GM12878 (cell line): ENCODE data around the gene NINL. TPM values are rescaled to one million over a fixed set of nuclear protein-coding genes. Genes with fewer than 3 reads are reported as not detected.

Experiments
- ATAC-seq: fragments of 200-7000 bp; cut with Tn5 transposase; 3 replicates; pipeline ENCODE4 v1.9.1; 2020; ENCODE audit warnings: mild to moderate bottlenecking, moderate library complexity
- BruUV-seq: library from RNA; stranded (reverse); fragments of 400-500 nt; replicated peaks from 2 replicates; lab custom pipeline; 2021; lab: Mats Ljungman, UMichigan
- CTCF ChIA-PET: fragments of 300-600 bp; sonication (Branson Sonifier 250); formaldehyde crosslinking; extraction: SDS; loops from one replicate; lab custom pipeline; 2021; ENCODE audit warnings: inconsistent platforms; lab: Yijun Ruan, JAX
- POLR2A ChIA-PET: fragments of 350-600 bp; formaldehyde crosslinking; extraction: SDS; loops from one replicate; lab custom pipeline; 2021; ENCODE audit warnings: inconsistent platforms; lab: Charles Lee
- RAD21 ChIA-PET: fragments of 300-600 bp; sonication (Branson Sonifier 250); formaldehyde crosslinking; loops from one replicate; lab custom pipeline; 2023; ENCODE audit warnings: antibody characterized with exemption; ENCODE audit not compliant: unreplicated experiment; lab: Charles Lee
- SMC1A ChIA-PET: fragments of 300-600 bp; sonication (Branson Sonifier 250); formaldehyde crosslinking; loops from one replicate; lab custom pipeline; 2023; ENCODE audit not compliant: unreplicated experiment, uncharacterized antibody; lab: Charles Lee
- DNase-seq: peaks from one replicate; pipeline ENCODE4 v3.0.0-alpha.2; 2011; ENCODE audit warnings: low read depth, low spot score
- FAIRE-seq: peaks from 3 replicates; lab custom pipeline; 2011; peaks lifted over from hg19 to GRCh38; lab: Jason Lieb, UNC
- H2AFZ ChIP-seq: 2 replicates; pipeline ENCODE4 v1.6.0; 2011; ENCODE audit warnings: low read depth, low read length, control low read depth; ENCODE audit not compliant: control insufficient read depth
- H3K27ac ChIP-seq: 2 replicates; pipeline ENCODE4 v1.5.1; 2011; ENCODE audit warnings: control low read depth; ENCODE audit not compliant: control insufficient read depth, insufficient read depth
- H3K27me3 ChIP-seq, 2 experiments: replicated peaks in 1 of 2; 2 replicates each; pipeline versions ENCODE4 v1.6.0 to v1.6.1; 2011; ENCODE audit warnings: low read length in 1 of 2; ENCODE audit not compliant: control insufficient read depth in 2 of 2, insufficient read depth in 2 of 2
- H3K36me3 ChIP-seq, 2 experiments: 2 replicates each; pipeline ENCODE4 v1.5.1; 2011; ENCODE audit warnings: low read length in 1 of 2; ENCODE audit not compliant: control insufficient read depth in 2 of 2, insufficient read depth in 2 of 2
- H3K4me1 ChIP-seq: 2 replicates; pipeline ENCODE4 v1.6.1; 2011; ENCODE audit warnings: mild to moderate bottlenecking, low read length, moderate library complexity, mixed read lengths; ENCODE audit not compliant: control insufficient read depth, insufficient read depth
- H3K4me2 ChIP-seq: 2 replicates; pipeline ENCODE4 v1.6.0; 2011; ENCODE audit warnings: control low read depth; ENCODE audit not compliant: control insufficient read depth, insufficient read depth
- H3K4me3 ChIP-seq: fragments of 200-600 bp; sonication (generic); 2 replicates; pipeline ENCODE4 v1.5.1; 2016
- H3K79me2 ChIP-seq: 2 replicates; pipeline ENCODE4 v1.6.0; 2011; ENCODE audit warnings: low read length; ENCODE audit not compliant: control insufficient read depth, insufficient read depth
- H3K9ac ChIP-seq: 2 replicates; pipeline ENCODE4 v1.8.0; 2011; ENCODE audit warnings: low read length, control low read depth, mixed read lengths; ENCODE audit not compliant: control insufficient read depth, insufficient read depth
- H3K9me3 ChIP-seq: replicated peaks from 3 replicates; pipeline ENCODE4 v1.5.1; 2011; ENCODE audit warnings: mild to moderate bottlenecking, low read length; ENCODE audit not compliant: control insufficient read depth, insufficient read depth
- H4K20me1 ChIP-seq: 2 replicates; pipeline ENCODE4 v1.6.0; 2011; ENCODE audit not compliant: control insufficient read depth, insufficient read depth
- CBX3 ChIP-seq: fragments of 200-600 bp; sonication (generic); IDR thresholded peaks from 2 replicates; pipeline ENCODE4 v1.6.1; 2016; ENCODE audit warnings: low read depth, borderline replicate concordance
- CUX1 ChIP-seq: IDR thresholded peaks from 2 replicates; pipeline ENCODE4 v1.6.1; 2012; ENCODE audit warnings: improper control_type of control experiment, low read depth, low read length; ENCODE audit not compliant: insufficient replicate concordance
- HDAC6 ChIP-seq: fragments of 200-600 bp; sonication (generic); IDR thresholded peaks from one replicate; pipeline ENCODE4 v1.8.0; 2017; ENCODE audit warnings: antibody characterized with exemption; ENCODE audit not compliant: unreplicated experiment
- HDGF ChIP-seq: fragments of 450-650 bp; IDR thresholded peaks from 2 replicates; pipeline ENCODE4 v1.6.1; 2016; ENCODE audit warnings: antibody characterized with exemption
- JUND ChIP-seq: IDR thresholded peaks from 2 replicates; pipeline ENCODE4 v1.6.1; 2012; ENCODE audit warnings: low read depth, mild to moderate bottlenecking, low read length, improper control_type of control experiment, moderate library complexity
- KDM1A ChIP-seq: fragments of 200-600 bp; sonication (generic); IDR thresholded peaks from 2 replicates; pipeline ENCODE4 v1.6.1; 2016; ENCODE audit warnings: borderline replicate concordance
- LARP7 ChIP-seq: fragments of 450-650 bp; IDR thresholded peaks from 2 replicates; pipeline ENCODE4 v1.6.1; 2017; ENCODE audit warnings: mild to moderate bottlenecking
- MYB ChIP-seq: fragments of 150-350 bp; IDR thresholded peaks from 2 replicates; pipeline ENCODE4 v1.6.1; 2014; ENCODE audit warnings: mild to moderate bottlenecking, low read depth, low read length, borderline replicate concordance
- POU2F2 ChIP-seq: IDR thresholded peaks from 3 replicates; pipeline ENCODE4 v1.6.1; 2011; ENCODE audit warnings: low read depth, mild to moderate bottlenecking, low read length, borderline replicate concordance
- RELA ChIP-seq: fragments of 450-650 bp; IDR thresholded peaks from 2 replicates; pipeline ENCODE4 v1.8.0; 2014; ENCODE audit warnings: borderline replicate concordance; ENCODE audit not compliant: partially characterized antibody
- STAT1 ChIP-seq: fragments of 450-650 bp; conservative IDR thresholded peaks from 2 replicates; pipeline ENCODE4 v1.6.1; 2014; ENCODE audit warnings: antibody characterized with exemption, mild to moderate bottlenecking
- STAT3 ChIP-seq: IDR thresholded peaks from 2 replicates; pipeline ENCODE4 v1.6.1; 2011; ENCODE audit warnings: low read depth, low read length, improper control_type of control experiment
- SUZ12 ChIP-seq: fragments of 200-600 bp; sonication (generic); IDR thresholded peaks from one replicate; pipeline ENCODE4 v1.6.1; 2018; ENCODE audit warnings: antibody characterized with exemption, mild to moderate bottlenecking; ENCODE audit not compliant: unreplicated experiment
- TCF7 ChIP-seq: IDR thresholded peaks from 2 replicates; pipeline ENCODE4 v1.6.1; 2014; ENCODE audit warnings: antibody characterized with exemption, borderline replicate concordance
- YY1 ChIP-seq: IDR thresholded peaks from 2 replicates; pipeline ENCODE4 v1.6.1; 2011; ENCODE audit warnings: low read depth, mild to moderate bottlenecking, low read length
- ZNF622 ChIP-seq: fragments of 450-650 bp; IDR thresholded peaks from 2 replicates; pipeline ENCODE4 v1.6.1; 2017; ENCODE audit warnings: mild to moderate bottlenecking, inconsistent platforms
- ZZZ3 ChIP-seq: IDR thresholded peaks from 2 replicates; pipeline ENCODE4 v1.6.1; 2011; ENCODE audit warnings: low read depth; ENCODE audit not compliant: control insufficient read depth, insufficient read length
- WGBS: methylation state at CpG from one replicate; pipeline ENCODE4 v1.1.6; 2016; ENCODE audit warnings: low lambda C conversion rate; ENCODE audit not compliant: insufficient replicate concordance, insufficient coverage; ENCODE audit errors: missing lambda C conversion rate; 5-methylcytosine and 5-hydroxymethylcytosine counted together
- in situ Hi-C: fragments of 300-500 bp; cut with MboI; formaldehyde crosslinking; loops from 9 replicates; pipeline ENCODE4 v1.14.3; 2018; ENCODE audit warnings: mixed read lengths
- intact Hi-C: fragments of 100-400 bp; cut with micrococcal nuclease; formaldehyde crosslinking; loops from one replicate; pipeline ENCODE4 v1.14.2; 2022; ENCODE audit not compliant: unreplicated experiment
- polyA plus RNA-seq, 11 experiments: library from polyadenylated mRNA; depleted of rRNA in 4 of 11; unstranded in 6 of 11; stranded (reverse) in 5 of 11; fragments of >200 nt; fragmentation: Nextera tagmentation in 4 of 11; fragmentation: Illumina TruSeq in 1 of 11; extraction: Ambion mirVana in 4 of 11; extraction: Trizol in 1 of 11; gene quantifications; 1 replicate in 1 of 11; 2 replicates in 10 of 11; pipeline versions ENCODE4 v1.2.1 to v1.2.3, GENCODE V29; 2011 to 2016; ENCODE audit warnings: inconsistent platforms in 2 of 11, missing spikeins in 2 of 11, low read depth in 1 of 11
- total RNA-seq, 4 experiments: library from RNA; depleted of rRNA in 3 of 4; stranded (reverse); fragments of >200 nt in 3 of 4; fragmentation: Illumina TruSeq in 1 of 4; extraction: Trizol in 1 of 4; gene quantifications; 2 replicates each; pipeline versions ENCODE4 v1.2.1 to v1.2.3, GENCODE V29; 2013 to 2021
- TF ChIP-seq, protein P1 (sequence below): IDR thresholded peaks from 2 replicates; pipeline ENCODE4 v1.6.1; 2012; ENCODE audit warnings: low read depth, low read length, improper control_type of control experiment

NINL gene
- total and polyA plus RNA-seq, 10 of the 15 experiments (the other 5 are each of a cell fraction or from before 2014, with no cell fraction given): 0.04 to 0.77 (median 0.23) TPM; not detected in 1

DNA sequence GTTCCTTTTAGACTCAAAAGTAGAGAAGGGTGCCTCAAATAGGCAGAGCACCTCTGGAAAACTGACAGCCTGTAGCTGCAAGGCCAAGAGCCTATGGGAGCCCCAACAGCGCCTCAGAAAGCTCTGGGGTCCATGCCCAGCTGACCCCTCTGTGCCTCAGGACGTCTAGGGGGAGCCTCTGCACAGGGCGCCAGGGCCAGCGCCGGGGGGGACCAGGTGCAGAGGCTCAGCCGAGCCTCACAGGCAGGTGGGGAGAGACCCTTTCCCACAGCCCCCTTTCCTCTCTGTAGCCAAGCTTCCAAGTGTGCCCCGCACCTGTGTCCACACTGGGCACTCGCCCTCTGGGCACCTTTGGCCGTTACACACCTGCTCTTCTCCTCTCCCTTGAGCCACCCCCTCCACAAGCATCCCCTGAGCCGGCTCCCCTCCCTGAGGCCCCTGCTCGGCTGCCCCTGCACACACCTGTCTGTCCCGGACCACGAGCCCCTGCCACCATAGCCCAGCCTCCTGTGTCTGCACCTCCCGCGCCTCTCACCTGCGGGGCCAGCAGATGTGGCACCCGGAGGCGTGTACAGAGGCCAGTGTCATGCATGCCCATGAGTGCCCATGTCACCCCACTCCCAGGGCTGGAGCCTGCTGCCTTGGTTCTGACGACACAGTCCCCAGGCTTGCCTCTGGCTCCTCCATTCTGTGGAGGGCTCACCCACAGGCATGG lies 124.6 kb downstream of the NINL start (continued):
- no peak for TF ChIP-seq CUX1
- TF ChIP-seq MYB: no peak
- TF ChIP-seq LARP7: no peak

DNA sequence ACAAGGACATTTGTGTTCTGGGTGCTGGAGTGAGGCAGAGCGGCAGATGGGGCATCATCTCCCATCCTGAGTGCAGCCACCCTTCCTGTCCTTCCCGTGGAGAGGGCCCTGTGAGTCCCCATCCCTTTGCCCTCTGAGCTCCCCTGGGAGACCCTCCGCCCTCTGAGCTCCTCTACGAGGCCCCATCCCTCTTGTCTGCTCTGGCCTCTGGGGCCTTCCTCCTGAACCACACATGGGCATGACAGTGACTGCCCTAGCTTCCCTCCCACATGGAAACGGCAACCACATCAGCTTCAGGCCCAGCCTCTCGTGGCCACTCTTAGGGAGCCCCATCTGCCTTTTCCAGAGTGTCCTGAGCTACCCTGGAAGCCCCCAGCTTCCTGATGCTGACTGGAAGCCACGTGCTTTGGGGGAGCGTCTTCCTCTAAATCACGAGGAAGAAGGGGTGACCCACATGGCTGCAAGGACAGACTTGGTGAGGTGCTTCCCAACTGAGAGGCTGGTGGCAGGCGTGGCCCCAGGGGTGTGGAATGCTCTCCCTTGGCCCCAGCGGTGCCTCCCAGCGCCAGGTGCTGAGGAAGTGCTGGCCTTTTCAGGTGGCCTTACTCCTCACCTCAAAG lies 125.3 kb downstream of the NINL start:
- ChIA-PET SMC1A (no interaction called here), POLR2A (no interaction called here), CTCF (no interaction called here), RAD21 (no interaction called here)
- no peaks in the 10 kb centered on the region for H3K4me1 ChIP-seq
- H4K20me1 ChIP-seq: no peaks in the 10 kb centered on the region
- H3K4me2 ChIP-seq: no peak overlapping the region
- WGBS: 16% methylated on average over 11 of the region's 12 CpGs
- in situ Hi-C loops (loop anchor here (10.0 kb wide), 1 partner anchor 55 kb away; no protein-coding TSS in a partner anchor), intact Hi-C loops (no loop called here)
- DNase-seq (no peak), ATAC-seq (no peak), FAIRE-seq (no peak)
- BruUV-seq: no TSS peak
- H3K9me3 ChIP-seq: no peaks in the 10 kb centered on the region
- H3K36me3 ChIP-seq: no peaks in the 10 kb centered on the region
- H3K27ac ChIP-seq: no peak overlapping the region
- no peak overlapping the region for H3K9ac ChIP-seq
- no peak overlapping the region for H2AFZ ChIP-seq
- no peaks in the 10 kb centered on the region for H3K79me2 ChIP-seq
- no peak overlapping the region for H3K4me3 ChIP-seq
- H3K27me3 ChIP-seq: no peaks in the 10 kb centered on the region; a peak in 1 of 4 replicates
- no peak for TF ChIP-seq POU2F2
- no peak for TF ChIP-seq STAT3
- TF ChIP-seq JUND: no peak
- no peak for TF ChIP-seq HDAC6
- no peak for TF ChIP-seq TCF7
- TF ChIP-seq, protein P1, sequence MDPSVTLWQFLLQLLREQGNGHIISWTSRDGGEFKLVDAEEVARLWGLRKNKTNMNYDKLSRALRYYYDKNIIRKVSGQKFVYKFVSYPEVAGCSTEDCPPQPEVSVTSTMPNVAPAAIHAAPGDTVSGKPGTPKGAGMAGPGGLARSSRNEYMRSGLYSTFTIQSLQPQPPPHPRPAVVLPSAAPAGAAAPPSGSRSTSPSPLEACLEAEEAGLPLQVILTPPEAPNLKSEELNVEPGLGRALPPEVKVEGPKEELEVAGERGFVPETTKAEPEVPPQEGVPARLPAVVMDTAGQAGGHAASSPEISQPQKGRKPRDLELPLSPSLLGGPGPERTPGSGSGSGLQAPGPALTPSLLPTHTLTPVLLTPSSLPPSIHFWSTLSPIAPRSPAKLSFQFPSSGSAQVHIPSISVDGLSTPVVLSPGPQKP: no peak
- no peak for TF ChIP-seq RELA
- no peak for TF ChIP-seq YY1
- TF ChIP-seq ZZZ3: no peak
- no peak for TF ChIP-seq STAT1
- TF ChIP-seq KDM1A: no peak
- TF ChIP-seq ZNF622: no peak
- no peak for TF ChIP-seq SUZ12
- no peak for TF ChIP-seq CBX3
- no peak for TF ChIP-seq HDGF
